ENCODE measurements around the gene C4orf54.

DNA sequence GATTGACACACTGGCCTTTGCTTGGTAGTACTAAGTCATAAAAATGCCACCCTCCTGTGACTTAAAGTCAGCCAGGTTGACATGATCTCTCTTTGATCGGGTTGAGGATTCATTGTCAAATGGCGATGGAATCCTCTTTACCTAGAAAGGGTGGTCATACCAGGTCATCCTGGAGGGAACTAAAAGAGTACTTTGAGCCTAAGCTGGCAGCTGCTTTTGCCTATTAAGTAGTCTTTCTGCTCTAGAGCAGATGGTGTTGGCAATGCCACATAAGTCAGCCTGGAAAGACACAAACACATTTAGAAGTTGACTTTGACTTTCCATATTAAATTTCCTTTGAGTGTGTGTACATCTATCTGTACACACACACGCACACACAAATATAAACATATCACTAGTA, 39.2 kb upstream of the C4orf54 start:
- TF ChIP-seq, protein P1, sequence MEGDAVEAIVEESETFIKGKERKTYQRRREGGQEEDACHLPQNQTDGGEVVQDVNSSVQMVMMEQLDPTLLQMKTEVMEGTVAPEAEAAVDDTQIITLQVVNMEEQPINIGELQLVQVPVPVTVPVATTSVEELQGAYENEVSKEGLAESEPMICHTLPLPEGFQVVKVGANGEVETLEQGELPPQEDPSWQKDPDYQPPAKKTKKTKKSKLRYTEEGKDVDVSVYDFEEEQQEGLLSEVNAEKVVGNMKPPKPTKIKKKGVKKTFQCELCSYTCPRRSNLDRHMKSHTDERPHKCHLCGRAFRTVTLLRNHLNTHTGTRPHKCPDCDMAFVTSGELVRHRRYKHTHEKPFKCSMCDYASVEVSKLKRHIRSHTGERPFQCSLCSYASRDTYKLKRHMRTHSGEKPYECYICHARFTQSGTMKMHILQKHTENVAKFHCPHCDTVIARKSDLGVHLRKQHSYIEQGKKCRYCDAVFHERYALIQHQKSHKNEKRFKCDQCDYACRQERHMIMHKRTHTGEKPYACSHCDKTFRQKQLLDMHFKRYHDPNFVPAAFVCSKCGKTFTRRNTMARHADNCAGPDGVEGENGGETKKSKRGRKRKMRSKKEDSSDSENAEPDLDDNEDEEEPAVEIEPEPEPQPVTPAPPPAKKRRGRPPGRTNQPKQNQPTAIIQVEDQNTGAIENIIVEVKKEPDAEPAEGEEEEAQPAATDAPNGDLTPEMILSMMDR (IDR thresholded peaks at IDR 0.05) = no peak
- no peak for TF ChIP-seq POLR2A (IDR thresholded peaks at IDR 0.05)
